Adrenal gland (tissue), 12 donors: Measurements from ENCODE around the gene SMAD4. TPM values are rescaled to one million over a fixed set of nuclear protein-coding genes. Genes with fewer than 3 reads are reported as not detected.

ENCODE experiments used
- DNase-seq, 7 donors: peaks; one replicate each; pipeline ENCODE4 v3.0.0-alpha.2; 2019 to 2020
- H3K27ac ChIP-seq, 5 donors: fragments of 200-600 bp; sonication (generic) in 4 of 5; 1 replicate in 3 of 5; 2 replicates in 2 of 5; pipeline versions ENCODE4 v1.5.1 to v1.8.0; 2016 to 2020; ENCODE audit warnings: mild to moderate bottlenecking in 1 of 5
- H3K27me3 ChIP-seq: fragments of 200-600 bp; 2 replicates; pipeline ENCODE4 v1.8.0; 2021
- H3K36me3 ChIP-seq, 2 donors: fragments of 200-600 bp; replicated peaks in 1 of 2; 1 replicate in 1 of 2; 2 replicates in 1 of 2; pipeline versions ENCODE4 v1.5.1 to v1.8.0; 2018 to 2022
- H3K4me1 ChIP-seq, 2 donors: fragments of 200-600 bp; replicated peaks in 1 of 2; 1 replicate in 1 of 2; 2 replicates in 1 of 2; pipeline versions ENCODE4 v1.5.1 to v1.8.0; 2018 to 2021
- H3K4me3 ChIP-seq, 4 donors: fragments of 200-600 bp; sonication (generic) in 3 of 4; one replicate each; pipeline ENCODE4 v1.5.1; 2016 to 2018
- H3K9me3 ChIP-seq, 3 donors: fragments of 200-600 bp; sonication (generic) in 1 of 3; replicated peaks in 1 of 3; 1 replicate in 2 of 3; 2 replicates in 1 of 3; pipeline versions ENCODE4 v1.5.1 to v1.8.0; 2016 to 2021
- CTCF ChIP-seq, 6 experiments: fragments of 450-650 bp in 4 of 6; fragments of 200-600 bp in 2 of 6; sonication (generic) in 1 of 6; IDR thresholded peaks; 1 replicate in 5 of 6; 2 replicates in 1 of 6; pipeline versions ENCODE4 v1.5.1 to v1.8.0; 2016 to 2021; ENCODE audit warnings: antibody characterized with exemption in 6 of 6, mild to moderate bottlenecking in 2 of 6, moderate library complexity in 1 of 6
- POLR2A ChIP-seq, 2 donors: fragments of 450-650 bp; IDR thresholded peaks; one replicate each; pipeline ENCODE4 v1.6.1; 2017; ENCODE audit warnings: antibody characterized with exemption in 2 of 2, mild to moderate bottlenecking in 2 of 2, moderate library complexity in 1 of 2
- WGBS, 4 donors: extraction: QIAGEN DNeasy Blood & Tissue Kit in 2 of 4; methylation state at CpG; one replicate each; pipeline versions ENCODE4 v1.1.5 to v1.1.7; 2013 to 2017; 5-methylcytosine and 5-hydroxymethylcytosine counted together
- intact Hi-C, 2 donors: fragments of 100-400 bp; cut with DNase I; formaldehyde crosslinking; loops; one replicate each; pipeline versions ENCODE4 v1.14.1 to v1.15.0; 2022 to 2023
- polyA plus RNA-seq, 3 donors: library from polyadenylated mRNA; stranded (reverse); fragments of 200-250 nt in 2 of 3; fragments of 350-450 nt in 1 of 3; fragmentation: Illumina TruSeq in 1 of 3; extraction: RNeasy Lipid Tissue Mini Kit (QIAGEN cat#74804) in 1 of 3; gene quantifications; one replicate each; pipeline ENCODE4 v1.2.3, GENCODE V29; 2013 to 2014
- total RNA-seq, 9 donors: library from RNA; depleted of rRNA in 4 of 9; stranded (reverse); fragments of >200 nt in 4 of 9; fragments of 120-200 nt in 1 of 9; fragmentation: NEBNext Ultra II Directional in 1 of 9; extraction: Animal tissue kit (Norgen Biotek cat#: 25700) in 1 of 9; gene quantifications; one replicate each; pipeline versions ENCODE4 v1.1.0 to v1.2.4, GENCODE V29; 2013 to 2023
- donor health status: healthy with polysubstance abuse.
- donor health status: Bipolar disorder and iron deficiency.
- donor health status: DM: yes; HTN: yes; CAD: no.
- donor health status: DM: no; HTN: no; CAD: no.
- donor health status: DM: no; HTN: no; CAD: no.
- donor health status: DM: yes; HTN: yes; CAD: no.

The SMAD4 gene
- total and polyA plus RNA-seq, 12 donors, result 9.0 to 151 (median 90.1) TPM

GRCh38 chr18:51128533-51128932 is 98.5 kb downstream of the SMAD4 start:
- Histone ChIP-seq H3K4me1 (no peaks in the 10 kb centered on the region), H3K9me3 (no peaks in the 10 kb centered on the region), H3K27ac (no peak overlapping the region), H3K36me3 (no peaks in the 10 kb centered on the region), H3K27me3 (no peaks in the 10 kb centered on the region), H3K4me3 (no peak overlapping the region)
- WGBS, 4 donors, result 73 to 87% (median 81%) methylated on average over 4 of the region's 4 CpGs
- no peak for DNase-seq
- intact Hi-C loops, result no loop called here
- TF ChIP-seq CTCF (IDR thresholded peaks at IDR 0.05), result no peak

GRCh38 chr18:51132256-51132935 is 102.4 kb downstream of the SMAD4 start:
- WGBS, 4 donors, result 74 to 77% (median 77%) methylated on average over 5 to 6 of the region's 6 CpGs
- no peak overlapping the region for H3K27ac ChIP-seq

GRCh38 chr18:51133580-51134160 is 103.7 kb downstream of the SMAD4 start:
- WGBS, 4 donors, result 63 to 77% (median 75%) methylated on average over 11 to 12 of the region's 12 CpGs
- no peak for TF ChIP-seq CTCF (IDR thresholded peaks at IDR 0.05)
- TF ChIP-seq POLR2A (IDR thresholded peaks at IDR 0.05), result no peak
- no peak overlapping the region for H3K4me3 ChIP-seq
- no peak for DNase-seq
- intact Hi-C loops, result no loop called here
- H3K4me1 ChIP-seq, result no peaks in the 10 kb centered on the region
- H3K9me3 ChIP-seq, result no peaks in the 10 kb centered on the region
- H3K27me3 ChIP-seq, result no peaks in the 10 kb centered on the region
- no peak overlapping the region for H3K27ac ChIP-seq
- H3K36me3 ChIP-seq, result no peaks in the 10 kb centered on the region

More at GRCh38 chr18:51132256-51132935, 102.4 kb downstream of the SMAD4 start:
- Histone ChIP-seq H3K36me3 (no peaks in the 10 kb centered on the region), H3K4me1 (no peaks in the 10 kb centered on the region), H3K27me3 (no peaks in the 10 kb centered on the region), H3K4me3 (no peak overlapping the region), H3K9me3 (no peaks in the 10 kb centered on the region)
- intact Hi-C loops, result no loop called here
- no peak for TF ChIP-seq POLR2A (IDR thresholded peaks at IDR 0.05)
- no peak for TF ChIP-seq CTCF (IDR thresholded peaks at IDR 0.05)
- peak in 1 of 7 donors; percentile 16 for DNase-seq

Other genes starting within 250 kb of the SMAD4 start
- 1 to 10 TPM; 1.1 to 9.4 (median 3.8) TPM for gene MRO, start 210.2 kb upstream of the SMAD4 start, total RNA-seq
- 1 to 10 TPM in 2 of 3 donors, under 1 TPM in 1; 0.67 to 5.0 (median 2.3) TPM for gene MRO, start 210.2 kb upstream of the SMAD4 start, polyA plus RNA-seq
- 10 to 100 TPM; 34.8 to 81.4 (median 62.6) TPM for gene ME2, start 151.1 kb upstream of the SMAD4 start, total RNA-seq
- gene ME2, start 151.1 kb upstream of the SMAD4 start, polyA plus RNA-seq, result 100 to 1,000 TPM in 1 of 3 donors, 10 to 100 TPM in 2; 17.9 to 133 (median 20.4) TPM
- gene ELAC1, start 62.2 kb upstream of the SMAD4 start, total RNA-seq, result 10 to 100 TPM in 8 of 9 donors, 1 to 10 TPM in 1; 9.7 to 15.8 (median 12.1) TPM
- gene ELAC1, start 62.2 kb upstream of the SMAD4 start, polyA plus RNA-seq, result 10 to 100 TPM in 1 of 3 donors, 1 to 10 TPM in 2; 6.5 to 20.0 (median 8.9) TPM
- gene MEX3C, start 167.5 kb downstream of the SMAD4 start, total RNA-seq, result 10 to 100 TPM; 25.7 to 38.9 (median 31.7) TPM
- gene MEX3C, start 167.5 kb downstream of the SMAD4 start, polyA plus RNA-seq, result 10 to 100 TPM in 1 of 3 donors, 1 to 10 TPM in 2; 7.0 to 33.7 (median 8.7) TPM